G401.6 (cell line): ENCODE results near the gene SPG7.
"Not testable (repeated sequence)": the region's sequence is repeated elsewhere in the genome, so short reads cannot be mapped to it uniquely, and the experiment has no call there.

ENCODE experiments used
- FAIRE-seq: peaks from 2 replicates; lab custom pipeline; 2012; peaks lifted over from hg19 to GRCh38; lab: Jason Lieb, UNC

The SPG7 gene

GRCh38 chr16:89565256-89565505, 57.0 kb downstream of the SPG7 start:
- no peak for FAIRE-seq

DNA sequence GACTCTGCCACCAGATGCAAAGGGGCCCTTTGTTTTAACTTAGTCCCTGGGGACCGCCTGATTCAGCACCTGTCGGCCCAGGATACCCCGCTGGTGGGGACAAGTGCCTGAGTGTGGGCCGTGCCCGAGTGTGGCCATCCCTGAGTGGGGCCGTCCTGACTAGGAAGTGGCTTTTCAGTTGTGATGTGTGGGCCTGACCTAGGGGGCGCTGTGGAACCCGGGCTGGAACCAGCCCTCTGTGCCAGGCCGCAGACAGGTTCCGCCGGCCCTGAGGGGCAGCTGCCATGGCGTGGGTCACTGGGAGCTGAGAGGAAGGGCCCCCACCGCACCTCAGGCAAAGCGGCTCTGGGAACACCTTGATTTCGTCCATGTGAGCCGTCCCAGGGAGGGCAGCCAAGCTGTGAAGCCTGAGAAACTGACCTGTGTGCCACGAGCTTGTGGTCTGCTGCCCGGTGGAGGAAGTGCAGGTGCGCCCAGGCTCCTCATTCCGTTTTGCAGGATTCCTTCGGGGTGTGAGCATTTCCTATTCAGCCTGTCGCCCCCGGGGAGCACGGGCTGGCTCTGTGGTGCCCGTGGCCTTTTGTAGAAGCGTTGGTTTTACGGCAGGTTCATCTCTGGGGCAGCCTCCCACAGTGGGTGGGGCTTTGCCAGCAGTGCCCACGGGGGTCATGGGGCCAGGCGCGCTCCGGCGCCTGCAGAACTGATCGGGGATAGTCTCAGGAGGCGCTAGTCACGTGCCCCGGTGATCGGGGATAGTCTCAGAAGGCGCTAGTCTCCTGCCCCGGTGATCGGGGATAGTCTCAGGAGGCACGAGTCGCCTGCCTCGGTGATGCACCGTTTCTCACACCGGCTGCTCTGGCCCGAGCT, 57.5 kb downstream of the SPG7 start:
- no peak for FAIRE-seq

- no peak for FAIRE-seq
Measured at GRCh38 chr16:89567656-89568594, 59.7 kb downstream of the SPG7 start.

GRCh38 chr16:89569506-89570341, 61.5 kb downstream of the SPG7 start:
- FAIRE-seq: no peak

GRCh38 chr16:89570342-89570923, 62.2 kb downstream of the SPG7 start:
- no peak for FAIRE-seq

DNA sequence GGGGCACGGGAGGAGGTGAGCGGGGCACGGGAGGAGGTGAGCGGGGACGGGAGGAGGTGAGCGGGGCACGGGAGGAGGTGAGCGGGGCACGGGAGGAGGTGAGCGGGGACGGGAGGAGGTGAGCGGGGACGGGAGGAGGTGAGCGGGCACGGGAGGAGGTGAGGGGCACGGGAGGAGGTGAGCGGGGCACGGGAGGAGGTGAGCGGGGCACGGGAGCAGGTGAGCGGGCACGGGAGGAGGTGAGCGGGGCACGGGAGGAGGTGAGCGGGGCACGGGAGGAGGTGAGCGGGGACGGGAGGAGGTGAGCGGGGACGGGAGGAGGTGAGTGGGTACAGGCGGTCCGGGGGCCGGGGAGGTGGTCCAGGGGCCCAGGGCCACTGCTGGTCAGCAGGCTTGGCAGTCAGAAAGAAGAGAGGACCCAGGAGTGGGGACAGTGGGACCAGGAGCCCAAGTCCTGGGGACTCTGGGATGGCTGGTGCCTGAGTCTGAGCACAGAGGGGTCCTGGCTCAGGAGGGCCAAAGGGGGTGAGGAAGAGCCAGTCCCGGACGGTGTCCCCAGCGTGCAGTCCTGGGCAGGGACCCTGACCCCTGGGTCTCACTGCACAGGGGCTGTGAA, 62.9 kb downstream of the SPG7 start:
- FAIRE-seq: not testable (repeated sequence)

GRCh38 chr16:89571636-89572035, 63.4 kb downstream of the SPG7 start:
- no peak for FAIRE-seq

DNA sequence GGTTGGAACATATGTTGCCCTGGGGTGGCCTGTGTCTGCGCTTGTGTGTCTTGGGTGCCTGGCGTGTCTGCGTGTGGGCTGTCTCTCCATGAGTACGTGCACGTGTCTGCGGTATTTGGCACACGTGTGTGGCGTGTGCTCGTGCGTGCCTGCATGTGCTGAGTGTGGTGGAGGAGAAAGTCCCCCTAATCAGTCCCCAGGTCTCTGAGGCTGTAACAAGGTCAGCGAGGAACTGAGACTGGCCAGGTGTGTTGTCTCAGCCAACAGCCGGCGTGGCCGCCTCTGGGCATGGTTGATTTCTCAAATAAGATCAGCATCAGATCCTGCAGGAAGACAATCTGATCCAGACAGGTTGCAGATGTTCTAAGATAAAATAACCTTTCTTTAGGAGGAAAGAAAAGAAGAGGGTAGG, 63.9 kb downstream of the SPG7 start:
- FAIRE-seq: no peak

DNA sequence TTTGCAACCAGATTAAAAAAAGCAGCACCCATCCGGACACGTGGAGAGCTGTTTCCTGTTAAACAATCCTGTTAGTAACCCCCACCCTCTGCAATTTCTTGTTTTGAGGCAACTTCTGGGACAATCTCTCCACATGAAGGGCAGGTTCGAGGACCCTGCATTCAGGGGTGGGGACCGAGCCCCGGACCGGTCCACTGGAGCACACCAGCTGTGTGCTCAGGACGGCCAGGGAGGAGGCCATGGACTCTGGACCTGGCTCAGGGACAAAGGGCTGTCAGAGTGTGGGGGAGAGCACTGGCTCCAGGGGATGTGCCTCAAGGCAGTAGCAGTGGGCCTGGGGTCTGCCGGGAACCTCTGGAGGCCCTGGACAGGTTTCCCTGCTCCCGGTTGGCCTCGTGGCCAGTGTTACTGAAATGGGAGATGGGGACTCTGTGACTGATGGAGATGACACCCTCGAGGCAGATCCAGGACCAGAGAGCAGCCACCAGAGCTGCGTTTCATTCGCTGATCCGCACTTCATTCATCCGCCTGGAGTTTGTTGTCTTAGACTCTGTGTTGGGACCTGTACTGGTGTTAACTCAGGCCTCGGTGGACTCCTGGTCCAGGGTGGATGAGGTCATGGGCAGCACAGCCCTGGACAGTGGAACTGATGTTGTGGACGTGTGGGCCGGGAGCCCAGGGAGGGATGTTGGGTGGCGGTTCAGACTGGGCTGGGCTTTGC, 64.4 kb downstream of the SPG7 start:
- FAIRE-seq: no peak

DNA sequence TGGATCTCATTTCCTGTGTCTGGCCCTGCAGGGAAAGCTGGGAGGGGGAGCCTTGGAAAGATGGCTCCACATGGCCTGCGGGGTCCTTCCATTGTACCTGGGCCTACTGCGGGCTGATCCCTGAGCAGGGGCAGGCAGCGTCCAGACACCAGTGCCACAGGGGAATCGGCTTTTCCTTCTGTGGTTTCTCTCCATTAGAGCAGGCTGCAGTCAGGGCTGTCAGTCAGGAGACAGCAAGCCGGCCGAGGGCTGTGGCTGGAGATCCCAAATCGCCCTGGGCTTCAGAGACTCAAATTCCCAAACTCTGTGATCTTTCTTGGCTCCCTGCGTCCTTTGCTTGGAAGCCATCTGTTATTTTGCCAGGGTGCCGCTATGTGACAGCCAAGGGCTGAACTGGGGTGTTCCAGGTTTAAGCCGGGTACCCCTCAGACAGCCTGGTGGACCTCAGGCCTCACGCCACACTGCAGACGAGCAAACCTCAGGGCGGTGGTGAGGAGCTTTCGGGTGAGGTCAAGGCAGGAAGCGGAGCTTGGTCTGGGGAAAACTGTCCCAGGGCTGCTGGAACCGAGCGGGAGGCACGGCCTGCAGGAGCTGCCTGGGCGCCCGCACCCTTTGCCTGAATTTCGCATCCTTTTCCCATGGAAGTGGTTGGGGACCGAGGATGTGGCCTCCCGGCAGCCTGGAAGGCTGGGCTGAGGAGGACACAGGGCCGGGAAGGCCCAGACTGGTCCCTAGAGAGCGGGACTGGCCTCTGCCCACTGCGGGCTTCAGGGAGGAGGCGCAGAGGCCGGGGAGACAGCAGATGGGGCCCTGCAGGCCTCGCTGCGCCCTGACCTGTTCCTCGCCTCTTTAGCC, 65.8 kb downstream of the SPG7 start:
- no peak for FAIRE-seq

- no peak for FAIRE-seq
Measured at GRCh38 chr16:89574681-89575246, 66.6 kb downstream of the SPG7 start.

DNA sequence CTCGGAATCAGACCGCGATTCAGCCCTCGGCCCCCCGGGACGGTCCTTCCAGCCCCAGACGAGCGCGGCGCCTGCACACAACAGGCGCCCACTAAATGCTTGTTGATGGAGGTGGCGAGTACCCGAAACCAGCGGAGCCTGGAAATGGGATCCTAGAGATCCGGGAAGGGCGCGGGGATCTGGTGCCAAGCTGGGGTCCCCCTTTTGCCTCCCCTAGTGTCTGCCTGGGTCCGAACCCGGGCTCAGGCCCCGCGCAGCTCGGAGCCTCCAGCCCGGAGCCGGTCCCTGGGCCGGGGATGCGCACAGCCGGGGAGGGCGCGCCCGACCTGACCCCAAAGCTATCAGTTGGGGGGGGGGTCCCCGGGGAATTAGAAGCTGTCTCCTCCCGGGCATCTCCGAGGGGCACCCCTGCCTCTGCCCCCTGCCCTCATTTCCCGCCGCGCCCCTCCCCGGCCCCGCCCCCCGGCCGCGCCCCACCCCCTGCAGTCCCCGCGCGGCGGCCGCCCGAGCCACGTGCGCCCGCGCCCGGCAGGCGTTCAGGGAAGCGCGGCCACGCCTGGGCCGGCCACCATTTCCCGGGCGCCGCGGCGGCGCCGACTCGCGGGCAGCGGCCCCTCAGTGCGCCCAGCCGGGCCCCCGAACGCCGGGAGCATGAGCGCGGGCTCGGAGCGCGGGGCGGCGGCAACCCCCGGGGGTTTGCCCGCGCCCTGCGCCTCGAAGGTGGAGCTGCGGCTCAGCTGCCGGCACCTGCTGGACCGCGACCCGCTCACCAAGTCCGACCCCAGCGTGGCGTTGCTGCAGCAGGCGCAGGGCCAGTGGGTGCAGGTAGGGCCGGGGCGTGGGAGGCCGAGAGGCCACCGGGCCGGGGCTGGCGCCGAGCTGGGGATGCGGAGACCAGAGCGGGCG, 67.3 kb downstream of the SPG7 start, which contains the start of gene CPNE7:
Gene CPNE7, plus strand, starts transcription at position 512 of the 906 bp plus-strand sequence. Its CDS starts 140 bp downstream, at position 652.
- no peak for FAIRE-seq

DNA sequence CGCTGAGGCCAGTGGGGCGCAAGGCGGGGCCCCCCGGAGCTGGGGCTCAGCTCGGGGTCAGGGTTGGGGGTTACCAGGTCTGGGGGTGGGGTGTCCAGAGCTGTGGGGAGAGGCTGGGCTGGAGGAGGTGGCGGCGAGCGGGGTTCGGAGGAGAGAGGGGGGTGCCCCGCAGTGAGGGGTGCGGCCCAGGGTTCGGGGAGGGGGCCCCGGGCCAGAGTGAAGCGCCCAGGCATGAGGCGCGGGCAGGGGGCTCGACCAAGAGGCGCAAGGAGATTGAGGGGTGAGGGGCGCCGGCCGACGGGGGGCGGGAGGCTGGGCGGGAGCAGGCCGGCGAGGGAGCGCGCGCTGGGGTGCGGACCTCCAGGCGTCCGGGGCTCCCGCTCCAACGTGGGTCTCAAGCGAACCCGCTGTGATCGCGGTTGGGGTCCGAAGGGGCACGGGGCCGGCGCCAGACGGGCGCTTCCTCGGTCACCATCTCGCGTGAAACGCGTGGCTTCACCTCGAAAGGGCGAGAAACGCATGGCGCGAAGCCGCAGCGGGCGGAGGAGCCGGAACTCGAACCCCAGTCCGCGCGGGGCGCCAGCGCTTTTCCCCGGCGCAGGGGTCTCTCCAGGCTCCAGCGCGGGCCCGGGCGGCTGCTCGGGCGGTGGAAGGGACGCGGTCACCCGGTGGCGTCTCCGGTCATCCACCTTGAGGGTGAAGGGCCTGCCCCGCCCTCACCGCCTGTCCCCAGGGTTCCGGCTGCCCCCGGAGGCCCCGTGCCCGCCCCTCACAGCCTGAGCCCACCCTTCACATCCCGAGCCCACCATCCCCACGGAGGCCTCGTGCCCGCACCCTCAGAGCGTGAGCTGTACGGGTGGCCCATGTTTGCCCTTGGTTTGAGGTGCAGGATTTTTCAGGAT, 68.2 kb downstream of the SPG7 start:
- FAIRE-seq: no peak

- no peak for FAIRE-seq
Measured at GRCh38 chr16:89577055-89577759, 69.0 kb downstream of the SPG7 start.

GRCh38 chr16:89579351-89579750, 71.1 kb downstream of the SPG7 start:
- no peak for FAIRE-seq

- FAIRE-seq: no peak
Measured at GRCh38 chr16:89581045-89581695, 73.0 kb downstream of the SPG7 start.
